Measurements from ENCODE around the gene GNA12.

DNA sequence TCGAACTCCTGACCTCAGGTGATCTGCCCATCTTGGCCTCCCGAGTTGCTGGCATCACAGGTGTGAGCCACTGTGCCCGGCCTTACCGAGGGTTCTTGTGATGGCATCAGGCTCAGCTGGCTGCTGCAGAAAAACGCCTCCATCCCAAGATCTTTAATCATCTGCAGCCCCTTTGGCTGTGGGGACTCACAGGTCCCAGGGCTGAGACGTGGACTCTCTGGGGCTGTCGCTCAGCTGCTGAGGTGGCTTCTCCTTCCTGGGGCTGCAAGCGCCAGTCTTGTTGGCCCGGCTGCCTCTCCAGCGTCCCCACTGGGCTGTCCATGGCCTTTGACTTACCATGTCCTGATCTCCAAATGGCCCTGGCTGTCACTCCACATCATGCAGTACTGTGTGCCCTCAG lies 136.1 kb downstream of the GNA12 start:
- TF ChIP-seq, protein P1, sequence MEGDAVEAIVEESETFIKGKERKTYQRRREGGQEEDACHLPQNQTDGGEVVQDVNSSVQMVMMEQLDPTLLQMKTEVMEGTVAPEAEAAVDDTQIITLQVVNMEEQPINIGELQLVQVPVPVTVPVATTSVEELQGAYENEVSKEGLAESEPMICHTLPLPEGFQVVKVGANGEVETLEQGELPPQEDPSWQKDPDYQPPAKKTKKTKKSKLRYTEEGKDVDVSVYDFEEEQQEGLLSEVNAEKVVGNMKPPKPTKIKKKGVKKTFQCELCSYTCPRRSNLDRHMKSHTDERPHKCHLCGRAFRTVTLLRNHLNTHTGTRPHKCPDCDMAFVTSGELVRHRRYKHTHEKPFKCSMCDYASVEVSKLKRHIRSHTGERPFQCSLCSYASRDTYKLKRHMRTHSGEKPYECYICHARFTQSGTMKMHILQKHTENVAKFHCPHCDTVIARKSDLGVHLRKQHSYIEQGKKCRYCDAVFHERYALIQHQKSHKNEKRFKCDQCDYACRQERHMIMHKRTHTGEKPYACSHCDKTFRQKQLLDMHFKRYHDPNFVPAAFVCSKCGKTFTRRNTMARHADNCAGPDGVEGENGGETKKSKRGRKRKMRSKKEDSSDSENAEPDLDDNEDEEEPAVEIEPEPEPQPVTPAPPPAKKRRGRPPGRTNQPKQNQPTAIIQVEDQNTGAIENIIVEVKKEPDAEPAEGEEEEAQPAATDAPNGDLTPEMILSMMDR (IDR thresholded peaks at IDR 0.05), result no peak
- TF ChIP-seq EZH2phosphoT487 (IDR thresholded peaks at IDR 0.05), result no peak

Data from neural progenitor cell (in vitro differentiated cells).